ENCODE measurements around the gene MYL5. TPM values are rescaled to one million over a fixed set of nuclear protein-coding genes. Genes with fewer than 3 reads are reported as not detected.

The MYL5 gene
- total and polyA plus RNA-seq, 2 of the 13 experiments (the other 11 are each of a cell fraction or from before 2014, with no cell fraction given): 6.5 to 16.0 TPM

GRCh38 chr4:681736-682451 lies 7.6 kb downstream of the MYL5 start (continued):
- TF ChIP-seq EHMT2 (IDR thresholded peaks at IDR 0.05; ENCODE audit: borderline replicate concordance, low read depth, low read length) (no peak), LBX2 (CRISPR knock-in tag; IDR thresholded peaks at IDR 0.05; ENCODE audit: borderline replicate concordance) (no peak), ZNF431 (CRISPR knock-in tag; IDR thresholded peaks at IDR 0.05; ENCODE audit: borderline replicate concordance, low read depth) (no peak), TIGD3 (CRISPR knock-in tag; IDR thresholded peaks at IDR 0.05; ENCODE audit: borderline replicate concordance) (no peak), MLX (CRISPR knock-in tag; IDR thresholded peaks at IDR 0.05) (no peak), CREB3 (CRISPR knock-in tag; IDR thresholded peaks at IDR 0.05) (no peak), CBFB (CRISPR knock-in tag; IDR thresholded peaks at IDR 0.05) (no peak), SOX6 (IDR thresholded peaks at IDR 0.05) (no peak), SOX6 (CRISPR knock-in tag; IDR thresholded peaks at IDR 0.05) (no peak), ZNF501 (CRISPR knock-in tag; IDR thresholded peaks at IDR 0.05) (peak; percentile 14), SIN3A (IDR thresholded peaks at IDR 0.05; ENCODE audit: borderline replicate concordance, low read depth, low read length) (peak; percentile 3; the same call in 1 of the 2 replicates), TRIM22 (IDR thresholded peaks at IDR 0.05) (no peak), ZNF317 (CRISPR knock-in tag; IDR thresholded peaks at IDR 0.05) (no peak), ZBTB44 (CRISPR knock-in tag; IDR thresholded peaks at IDR 0.05) (no peak), ZFY (CRISPR knock-in tag; IDR thresholded peaks at IDR 0.05) (peak; percentile 2; the same call in 1 of the 2 replicates), ZNF414 (CRISPR knock-in tag; IDR thresholded peaks at IDR 0.05) (no peak), RFX3 (CRISPR knock-in tag; IDR thresholded peaks at IDR 0.05) (no peak), ZBTB37 (CRISPR knock-in tag; IDR thresholded peaks at IDR 0.05) (no peak), ATF1 (CRISPR knock-in tag; IDR thresholded peaks at IDR 0.05) (no peak), ZNF563 (CRISPR knock-in tag; IDR thresholded peaks at IDR 0.05) (0 out of 2 replicates have a peak, but pooled peaks have one; percentile 28), ZNF34 (CRISPR knock-in tag; IDR thresholded peaks at IDR 0.05; ENCODE audit: borderline replicate concordance) (no peak), GZF1 (CRISPR knock-in tag; IDR thresholded peaks at IDR 0.05) (no peak)
